Testis (tissue), 2 donors: ENCODE measurements around the gene ELMO1.

ENCODE experiments used
- POLR2A ChIP-seq: fragments of 450-650 bp; IDR thresholded peaks from one replicate; pipeline ENCODE4 v1.6.1; 2017; ENCODE audit warnings: antibody characterized with exemption, mild to moderate bottlenecking, moderate library complexity
- TF ChIP-seq, protein P1 (sequence below), 3 experiments: fragments of 450-650 bp in 2 of 3; fragments of 200-600 bp in 1 of 3; sonication (generic) in 1 of 3; IDR thresholded peaks; one replicate each; pipeline ENCODE4 v1.5.1; 2016 to 2019; ENCODE audit warnings: antibody characterized with exemption in 3 of 3, mild to moderate bottlenecking in 2 of 3, moderate library complexity in 1 of 3

DNA sequence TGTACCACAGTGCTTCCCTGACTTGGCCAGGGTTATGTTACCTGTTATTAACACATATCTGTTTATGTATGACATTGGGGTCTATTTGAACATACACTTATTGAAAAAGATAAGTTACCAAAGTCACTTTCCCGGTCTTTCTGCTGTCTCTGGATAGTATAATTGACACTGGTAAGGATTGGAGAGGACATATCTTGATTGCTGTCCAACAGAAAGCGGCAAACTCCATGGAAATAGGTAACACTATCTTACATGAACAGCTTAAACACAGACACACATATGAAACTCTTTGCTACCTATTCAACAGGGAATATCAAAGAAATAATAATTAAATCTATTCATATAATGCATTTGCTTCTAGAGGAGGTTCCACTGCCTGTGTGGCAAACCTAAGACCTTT is 441.9 kb downstream of the ELMO1 start:
- TF ChIP-seq, protein P1, sequence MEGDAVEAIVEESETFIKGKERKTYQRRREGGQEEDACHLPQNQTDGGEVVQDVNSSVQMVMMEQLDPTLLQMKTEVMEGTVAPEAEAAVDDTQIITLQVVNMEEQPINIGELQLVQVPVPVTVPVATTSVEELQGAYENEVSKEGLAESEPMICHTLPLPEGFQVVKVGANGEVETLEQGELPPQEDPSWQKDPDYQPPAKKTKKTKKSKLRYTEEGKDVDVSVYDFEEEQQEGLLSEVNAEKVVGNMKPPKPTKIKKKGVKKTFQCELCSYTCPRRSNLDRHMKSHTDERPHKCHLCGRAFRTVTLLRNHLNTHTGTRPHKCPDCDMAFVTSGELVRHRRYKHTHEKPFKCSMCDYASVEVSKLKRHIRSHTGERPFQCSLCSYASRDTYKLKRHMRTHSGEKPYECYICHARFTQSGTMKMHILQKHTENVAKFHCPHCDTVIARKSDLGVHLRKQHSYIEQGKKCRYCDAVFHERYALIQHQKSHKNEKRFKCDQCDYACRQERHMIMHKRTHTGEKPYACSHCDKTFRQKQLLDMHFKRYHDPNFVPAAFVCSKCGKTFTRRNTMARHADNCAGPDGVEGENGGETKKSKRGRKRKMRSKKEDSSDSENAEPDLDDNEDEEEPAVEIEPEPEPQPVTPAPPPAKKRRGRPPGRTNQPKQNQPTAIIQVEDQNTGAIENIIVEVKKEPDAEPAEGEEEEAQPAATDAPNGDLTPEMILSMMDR (IDR thresholded peaks at IDR 0.05) = no peak
- no peak for TF ChIP-seq POLR2A
